Keratinocyte (primary cell): ENCODE measurements around the gene DTL.

ENCODE experiments used
- CTCF ChIP-seq, 3 experiments: IDR thresholded peaks in 1 of 3; conservative IDR thresholded peaks in 1 of 3; optimal IDR thresholded peaks in 1 of 3; 2 replicates in 2 of 3; 3 replicates in 1 of 3; pipeline versions ENCODE3 to v1.5.1; 2011; ENCODE audit warnings: low read length in 3 of 3, mild to moderate bottlenecking in 3 of 3, moderate library complexity in 2 of 3, control low read depth in 1 of 3, inconsistent platforms in 1 of 3; ENCODE audit not compliant: insufficient read depth in 2 of 3; ENCODE audit errors: extremely low read depth in 1 of 3
- EZH2 ChIP-seq: IDR thresholded peaks from one replicate; pipeline ENCODE4 v1.6.1; 2012; ENCODE audit warnings: inconsistent platforms, mild to moderate bottlenecking, low read length, moderate library complexity

GRCh38 chr1:212007886-212008285 lies 27.7 kb upstream of the DTL start:
- no peak for TF ChIP-seq CTCF (optimal IDR thresholded peaks at IDR 0.05 in 1 of 3, IDR thresholded peaks at IDR 0.05 in 1 of 3, conservative IDR thresholded peaks at IDR 0.05 in 1 of 3; ENCODE audit: extremely low read depth in 1 of 3, insufficient read depth in 2 of 3, low read length in 3 of 3)
- TF ChIP-seq EZH2 = no peak
